22Rv1 (cell line): Measurements from ENCODE around the gene SLC7A5.
"Not testable (repeated sequence)": the region's sequence is repeated elsewhere in the genome, so short reads cannot be mapped to it uniquely, and the experiment has no call there.

Source experiments
- CTCF ChIP-seq: fragments of 450-650 bp; IDR thresholded peaks from 2 replicates; pipeline ENCODE4 v1.5.1; 2017; ENCODE audit warnings: mild to moderate bottlenecking
- ZFX ChIP-seq: fragments of 450-650 bp; IDR thresholded peaks from 2 replicates; pipeline ENCODE4 v1.6.1; 2017; ENCODE audit warnings: antibody characterized with exemption, borderline replicate concordance

- TF ChIP-seq CTCF, ZFX: not testable (repeated sequence)
Measured at GRCh38 chr16:87904963-87905362, 35.7 kb upstream of the SLC7A5 start.
